HG03097 (cell line): Measurements from ENCODE around the gene SLC4A5.

Experiments used
- ATAC-seq: cut with Tn5 transposase; IDR thresholded peaks from one replicate; pipeline ENCODE4 v1.9.1; 2021; ENCODE audit not compliant: unreplicated experiment, low FRiP score

SLC4A5 gene, protein sequence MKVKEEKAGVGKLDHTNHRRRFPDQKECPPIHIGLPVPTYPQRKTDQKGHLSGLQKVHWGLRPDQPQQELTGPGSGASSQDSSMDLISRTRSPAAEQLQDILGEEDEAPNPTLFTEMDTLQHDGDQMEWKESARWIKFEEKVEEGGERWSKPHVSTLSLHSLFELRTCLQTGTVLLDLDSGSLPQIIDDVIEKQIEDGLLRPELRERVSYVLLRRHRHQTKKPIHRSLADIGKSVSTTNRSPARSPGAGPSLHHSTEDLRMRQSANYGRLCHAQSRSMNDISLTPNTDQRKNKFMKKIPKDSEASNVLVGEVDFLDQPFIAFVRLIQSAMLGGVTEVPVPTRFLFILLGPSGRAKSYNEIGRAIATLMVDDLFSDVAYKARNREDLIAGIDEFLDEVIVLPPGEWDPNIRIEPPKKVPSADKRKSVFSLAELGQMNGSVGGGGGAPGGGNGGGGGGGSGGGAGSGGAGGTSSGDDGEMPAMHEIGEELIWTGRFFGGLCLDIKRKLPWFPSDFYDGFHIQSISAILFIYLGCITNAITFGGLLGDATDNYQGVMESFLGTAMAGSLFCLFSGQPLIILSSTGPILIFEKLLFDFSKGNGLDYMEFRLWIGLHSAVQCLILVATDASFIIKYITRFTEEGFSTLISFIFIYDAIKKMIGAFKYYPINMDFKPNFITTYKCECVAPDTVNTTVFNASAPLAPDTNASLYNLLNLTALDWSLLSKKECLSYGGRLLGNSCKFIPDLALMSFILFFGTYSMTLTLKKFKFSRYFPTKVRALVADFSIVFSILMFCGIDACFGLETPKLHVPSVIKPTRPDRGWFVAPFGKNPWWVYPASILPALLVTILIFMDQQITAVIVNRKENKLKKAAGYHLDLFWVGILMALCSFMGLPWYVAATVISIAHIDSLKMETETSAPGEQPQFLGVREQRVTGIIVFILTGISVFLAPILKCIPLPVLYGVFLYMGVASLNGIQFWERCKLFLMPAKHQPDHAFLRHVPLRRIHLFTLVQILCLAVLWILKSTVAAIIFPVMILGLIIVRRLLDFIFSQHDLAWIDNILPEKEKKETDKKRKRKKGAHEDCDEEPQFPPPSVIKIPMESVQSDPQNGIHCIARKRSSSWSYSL

GRCh38 chr2:74343316-74343715, at the start of gene SLC4A5:
TSS of gene SLC4A5 (minus strand) at chr2:74343416. CDS start at chr2:74315023, 28,393 bp downstream.
- no peak for ATAC-seq

DNA sequence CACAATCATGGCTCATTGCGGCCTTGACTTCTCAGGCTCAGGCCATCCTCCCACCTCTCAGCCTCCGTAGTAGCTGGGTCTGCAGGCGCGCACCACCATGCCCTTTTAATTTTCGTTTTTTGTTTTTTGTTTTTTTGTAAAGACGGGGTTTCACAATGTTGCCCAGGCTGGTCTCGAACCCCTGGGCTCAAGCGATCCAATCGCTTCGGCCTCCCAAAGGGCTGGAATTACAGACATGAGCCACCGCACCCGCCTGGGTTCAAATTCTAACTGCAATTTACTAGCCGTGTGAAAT, 49.2 kb upstream of the SLC4A5 start:
- ATAC-seq, result no peak

- peak; percentile 55 for ATAC-seq
Measured at GRCh38 chr2:74391580-74392448, 48.6 kb upstream of the SLC4A5 start.

DNA sequence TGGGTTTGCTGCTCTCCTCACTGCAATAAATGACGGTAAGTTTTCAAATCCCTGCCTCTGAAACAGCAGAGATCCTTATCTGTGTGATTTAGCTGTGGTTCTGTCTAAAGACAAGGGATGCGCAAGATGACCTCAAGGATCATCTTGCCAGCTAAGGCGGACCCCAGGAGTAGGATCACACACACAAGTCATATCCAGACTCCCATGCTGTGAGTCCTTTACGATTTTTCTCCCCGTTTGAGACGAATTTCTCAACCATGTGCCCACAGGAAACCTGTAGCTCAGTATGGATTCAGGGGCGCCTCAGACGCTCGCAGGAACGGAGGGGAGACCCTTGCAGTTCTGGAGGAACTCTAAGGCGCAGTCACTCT, 48.0 kb upstream of the SLC4A5 start:
- ATAC-seq, result peak; percentile 11

DNA sequence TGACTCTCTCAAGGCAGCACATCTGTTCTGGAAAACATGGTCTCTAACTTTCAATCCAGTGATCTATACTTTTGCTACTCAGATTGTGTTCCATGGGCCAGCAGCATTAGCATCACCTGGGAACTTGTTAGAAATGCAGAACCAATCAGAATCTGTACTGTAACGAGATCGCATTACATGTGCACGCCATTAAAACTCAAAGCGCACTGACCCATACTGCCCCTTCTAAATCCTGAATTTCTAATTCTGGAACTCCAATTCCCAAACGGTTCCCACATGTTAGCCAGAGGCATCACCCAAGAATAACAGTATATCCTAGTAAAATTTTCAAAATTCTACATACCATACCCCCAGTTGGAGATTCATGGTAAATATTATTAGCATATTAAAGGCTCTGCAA, 47.4 kb upstream of the SLC4A5 start:
- ATAC-seq, result no peak

DNA sequence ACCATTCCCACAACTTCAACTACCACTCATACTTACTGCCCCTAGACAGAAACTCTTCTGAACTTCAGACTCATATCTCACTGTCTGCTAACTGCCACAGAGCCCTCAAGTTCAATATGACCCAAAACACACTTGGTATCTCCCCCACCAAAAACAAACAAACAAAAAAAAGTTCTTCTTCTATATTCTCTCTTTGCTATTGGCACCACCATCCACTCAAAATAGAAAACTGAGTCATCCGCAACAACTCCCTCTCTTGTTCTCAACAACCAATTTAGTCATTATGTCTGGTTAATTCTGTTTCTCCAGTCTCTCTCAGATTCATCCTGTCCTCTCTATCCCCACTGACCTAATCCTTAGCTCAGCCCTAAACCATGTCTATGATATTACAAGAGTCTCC, 44.1 kb upstream of the SLC4A5 start:
- ATAC-seq, result no peak

GRCh38 chr2:74385396-74385795, 42.2 kb upstream of the SLC4A5 start:
- ATAC-seq, result no peak

- no peak for ATAC-seq
Measured at GRCh38 chr2:74384051-74384450, 40.8 kb upstream of the SLC4A5 start.

GRCh38 chr2:74383254-74383653, 40.0 kb upstream of the SLC4A5 start:
- no peak for ATAC-seq

- ATAC-seq, result no peak
Measured at GRCh38 chr2:74381751-74382150, 38.5 kb upstream of the SLC4A5 start.

GRCh38 chr2:74379851-74380789, 36.9 kb upstream of the SLC4A5 start, which contains the start of gene DCTN1:
TSS of gene DCTN1 (minus strand) at chr2:74380311. CDS start at chr2:74380037, 274 bp downstream.
- ATAC-seq, result no peak

GRCh38 chr2:74378007-74378406, 34.8 kb upstream of the SLC4A5 start:
- ATAC-seq, result no peak

GRCh38 chr2:74375838-74376237, 32.6 kb upstream of the SLC4A5 start:
- ATAC-seq, result no peak

DNA sequence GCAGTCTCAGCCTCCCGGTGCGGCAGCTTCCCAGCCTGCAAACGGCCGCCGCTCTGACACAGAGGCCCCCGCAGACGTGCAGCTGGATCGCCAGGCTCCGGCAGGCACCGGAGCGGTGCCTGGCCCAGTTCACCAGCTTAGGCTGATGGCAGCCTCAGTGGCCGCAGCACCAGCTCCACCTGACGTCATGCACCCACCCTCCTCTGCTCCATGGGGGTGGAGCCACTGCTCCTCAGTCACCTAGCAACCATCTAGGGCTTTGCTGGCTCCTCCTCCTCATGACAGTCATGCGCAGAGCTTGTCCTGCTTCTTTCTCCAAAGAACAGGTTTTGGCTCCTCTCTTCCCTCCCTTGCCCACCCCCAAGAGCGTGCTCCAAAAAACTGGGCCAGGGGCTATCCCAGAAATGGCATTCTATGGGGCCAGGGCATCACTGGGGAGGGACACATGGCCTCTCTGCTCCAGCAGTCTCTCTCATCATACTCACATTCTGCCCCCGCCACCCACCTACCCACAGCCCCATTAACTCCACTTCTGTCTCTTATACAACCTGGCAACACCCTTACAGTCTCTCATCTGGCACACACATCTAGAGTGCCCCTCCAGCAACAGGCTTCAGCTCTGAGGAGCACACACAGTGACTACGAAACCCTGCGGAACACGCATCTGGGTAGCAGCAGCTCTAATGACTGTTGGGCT, 31.4 kb upstream of the SLC4A5 start:
- ATAC-seq, result no peak

- no peak for ATAC-seq
Measured at GRCh38 chr2:74373985-74374384, 30.8 kb upstream of the SLC4A5 start.

DNA sequence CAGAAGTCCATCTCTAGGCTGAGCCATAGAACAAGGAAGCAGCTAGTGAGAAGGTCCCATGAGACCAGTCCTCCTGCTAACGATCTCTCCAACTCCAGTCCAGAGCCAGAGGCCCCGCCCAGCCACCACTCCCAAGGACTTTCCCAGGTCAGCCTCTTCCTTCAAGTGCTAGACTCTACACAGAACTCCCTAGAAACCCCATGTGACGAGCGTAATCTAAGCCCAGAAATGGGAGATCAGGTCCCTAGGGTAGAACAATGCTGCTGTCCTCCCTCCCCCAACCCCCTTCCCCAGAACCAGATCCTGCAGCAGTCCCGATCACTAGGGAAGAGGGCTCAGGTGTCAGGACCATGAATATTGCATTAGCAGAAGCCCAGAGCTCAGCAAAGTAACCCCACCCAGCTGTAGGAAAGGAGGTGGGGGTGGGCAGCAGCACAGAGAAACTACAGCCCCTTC, 30.0 kb upstream of the SLC4A5 start:
- ATAC-seq, result no peak

GRCh38 chr2:74372674-74373073, 29.5 kb upstream of the SLC4A5 start:
- no peak for ATAC-seq

GRCh38 chr2:74371421-74371820, 28.2 kb upstream of the SLC4A5 start:
- ATAC-seq, result no peak

DNA sequence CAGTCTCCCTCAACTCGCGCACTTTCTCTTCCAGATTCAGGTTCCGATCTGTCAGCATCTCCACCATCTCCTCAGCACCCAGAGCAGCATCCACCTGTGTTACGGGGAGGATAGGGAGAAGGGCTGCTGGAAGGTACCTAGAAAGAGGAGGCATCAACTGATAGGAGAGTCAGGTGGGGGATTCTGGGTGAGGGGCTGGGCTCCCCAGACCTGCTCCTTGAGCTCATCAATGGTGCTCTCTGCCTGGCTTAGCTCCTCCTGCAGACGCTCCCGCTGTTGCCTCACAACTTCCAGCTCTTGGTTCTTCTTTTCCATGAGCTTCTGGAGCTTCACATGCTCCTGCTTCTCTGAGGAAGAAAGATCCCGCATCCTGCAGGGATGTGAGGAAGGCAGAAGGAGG, 26.8 kb upstream of the SLC4A5 start:
- ATAC-seq, result no peak
